IMR-90 (cell line): ENCODE data around the gene COG2.

ENCODE experiments used
- BHLHE40 ChIP-seq: fragments of 150-350 bp; IDR thresholded peaks from 2 replicates; pipeline ENCODE4 v1.6.1; 2016; ENCODE audit warnings: mild to moderate bottlenecking, low read depth, low read length
- POLR2A ChIP-seq: IDR thresholded peaks from 2 replicates; pipeline ENCODE4 v1.6.1; 2012; ENCODE audit warnings: mild to moderate bottlenecking, low read depth, low read length
- RAD21 ChIP-seq: IDR thresholded peaks from 2 replicates; pipeline ENCODE4 v1.6.1; 2012; ENCODE audit warnings: low read length, improper control_type of control experiment
- TF ChIP-seq, protein P1 (sequence below): conservative IDR thresholded peaks from 2 replicates; pipeline ENCODE4 v1.5.1; 2012; ENCODE audit warnings: mild to moderate bottlenecking, low read depth, low read length, improper control_type of control experiment
- TF ChIP-seq, protein P2 (sequence below): fragments of 150-350 bp; IDR thresholded peaks from 2 replicates; pipeline ENCODE4 v1.6.1; 2017; ENCODE audit warnings: mild to moderate bottlenecking, antibody characterized with exemption, low read length, low read depth

DNA sequence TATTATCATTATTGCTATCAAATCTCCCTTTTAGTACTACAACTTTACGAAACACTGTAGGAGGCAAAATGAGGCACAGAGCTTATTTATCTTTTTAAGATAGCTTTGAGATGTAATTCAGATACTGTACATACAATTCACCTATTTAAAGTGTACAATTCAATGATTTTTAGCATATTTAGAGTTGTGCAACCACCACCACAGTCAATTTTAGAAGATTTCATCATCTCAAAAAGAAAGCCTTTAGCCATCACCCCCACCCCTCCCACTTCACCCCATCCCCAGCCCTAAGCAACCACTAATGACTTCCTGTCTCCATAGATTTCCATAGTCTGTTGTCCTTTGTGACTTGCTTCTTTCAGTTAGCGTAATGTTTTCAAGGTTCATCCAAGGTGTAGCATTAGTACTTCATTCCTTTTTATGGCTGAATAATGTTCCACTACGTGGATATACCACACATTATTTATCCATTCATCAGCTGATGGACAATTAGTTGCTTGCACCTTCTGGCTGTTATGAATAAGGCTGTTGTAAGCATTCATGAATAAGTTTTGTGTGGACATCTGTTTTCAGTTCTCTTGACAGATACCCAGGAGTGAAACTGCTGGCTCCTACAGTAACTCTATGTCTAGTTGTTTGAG, 95.5 kb downstream of the COG2 start:
- no peak for TF ChIP-seq POLR2A
- TF ChIP-seq, protein P1, sequence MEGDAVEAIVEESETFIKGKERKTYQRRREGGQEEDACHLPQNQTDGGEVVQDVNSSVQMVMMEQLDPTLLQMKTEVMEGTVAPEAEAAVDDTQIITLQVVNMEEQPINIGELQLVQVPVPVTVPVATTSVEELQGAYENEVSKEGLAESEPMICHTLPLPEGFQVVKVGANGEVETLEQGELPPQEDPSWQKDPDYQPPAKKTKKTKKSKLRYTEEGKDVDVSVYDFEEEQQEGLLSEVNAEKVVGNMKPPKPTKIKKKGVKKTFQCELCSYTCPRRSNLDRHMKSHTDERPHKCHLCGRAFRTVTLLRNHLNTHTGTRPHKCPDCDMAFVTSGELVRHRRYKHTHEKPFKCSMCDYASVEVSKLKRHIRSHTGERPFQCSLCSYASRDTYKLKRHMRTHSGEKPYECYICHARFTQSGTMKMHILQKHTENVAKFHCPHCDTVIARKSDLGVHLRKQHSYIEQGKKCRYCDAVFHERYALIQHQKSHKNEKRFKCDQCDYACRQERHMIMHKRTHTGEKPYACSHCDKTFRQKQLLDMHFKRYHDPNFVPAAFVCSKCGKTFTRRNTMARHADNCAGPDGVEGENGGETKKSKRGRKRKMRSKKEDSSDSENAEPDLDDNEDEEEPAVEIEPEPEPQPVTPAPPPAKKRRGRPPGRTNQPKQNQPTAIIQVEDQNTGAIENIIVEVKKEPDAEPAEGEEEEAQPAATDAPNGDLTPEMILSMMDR, result no peak
- TF ChIP-seq BHLHE40, result no peak
- TF ChIP-seq RAD21, result no peak
- TF ChIP-seq, protein P2, sequence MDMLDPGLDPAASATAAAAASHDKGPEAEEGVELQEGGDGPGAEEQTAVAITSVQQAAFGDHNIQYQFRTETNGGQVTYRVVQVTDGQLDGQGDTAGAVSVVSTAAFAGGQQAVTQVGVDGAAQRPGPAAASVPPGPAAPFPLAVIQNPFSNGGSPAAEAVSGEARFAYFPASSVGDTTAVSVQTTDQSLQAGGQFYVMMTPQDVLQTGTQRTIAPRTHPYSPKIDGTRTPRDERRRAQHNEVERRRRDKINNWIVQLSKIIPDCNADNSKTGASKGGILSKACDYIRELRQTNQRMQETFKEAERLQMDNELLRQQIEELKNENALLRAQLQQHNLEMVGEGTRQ, result no peak
